SK-N-MC (cell line): Measurements from ENCODE around the gene KIF7.

Experiments used
- EZH2 ChIP-seq: fragments of 200-600 bp; sonication (generic); IDR thresholded peaks from one replicate; pipeline ENCODE4 v1.6.1; 2017; ENCODE audit warnings: antibody characterized with exemption
- POLR2AphosphoS5 ChIP-seq: IDR thresholded peaks from 2 replicates; pipeline ENCODE4 v1.6.1; 2012; ENCODE audit warnings: mild to moderate bottlenecking, low read depth, low read length, borderline replicate concordance

- no peak for TF ChIP-seq EZH2
- TF ChIP-seq POLR2AphosphoS5: no peak
Measured at GRCh38 chr15:89616228-89616627, 39.0 kb downstream of the KIF7 start.
